Hematopoietic multipotent progenitor cell treated with erythropoietin and hydrocortisone succinate and interleukin-3 and kit ligand, for 15 days (in vitro differentiated cells): Measurements from ENCODE around the gene QRICH1.

Experiments used
- DNase-seq: peaks from one replicate; pipeline ENCODE4 v3.0.0-alpha.2; 2015; ENCODE audit warnings: low spot score

QRICH1 gene

GRCh38 chr3:48997714-48998637 is 95.9 kb downstream of the QRICH1 start:
- DNase-seq = no peak

GRCh38 chr3:48997102-48997635 is 96.7 kb downstream of the QRICH1 start:
- no peak for DNase-seq

DNA sequence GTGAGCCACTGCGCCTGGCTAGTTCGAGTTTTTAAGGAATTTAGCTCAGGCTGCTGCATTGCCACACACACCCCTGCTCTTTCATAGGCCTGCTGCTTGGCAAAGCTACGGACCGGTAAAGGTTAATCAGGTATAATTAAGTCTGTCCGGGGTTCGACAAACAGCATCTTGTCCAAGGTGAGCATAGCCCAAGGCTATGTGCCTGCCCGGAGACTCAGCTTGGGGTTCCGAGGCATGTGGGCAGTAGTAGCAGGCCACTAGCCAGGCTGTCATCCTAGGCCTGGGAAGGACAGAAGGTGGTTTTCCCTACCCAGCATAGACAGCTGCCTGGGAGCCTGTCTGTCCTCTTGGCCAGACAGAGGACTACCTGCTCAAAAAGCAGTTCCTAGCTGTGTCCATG is 97.2 kb downstream of the QRICH1 start:
- no peak for DNase-seq

DNA sequence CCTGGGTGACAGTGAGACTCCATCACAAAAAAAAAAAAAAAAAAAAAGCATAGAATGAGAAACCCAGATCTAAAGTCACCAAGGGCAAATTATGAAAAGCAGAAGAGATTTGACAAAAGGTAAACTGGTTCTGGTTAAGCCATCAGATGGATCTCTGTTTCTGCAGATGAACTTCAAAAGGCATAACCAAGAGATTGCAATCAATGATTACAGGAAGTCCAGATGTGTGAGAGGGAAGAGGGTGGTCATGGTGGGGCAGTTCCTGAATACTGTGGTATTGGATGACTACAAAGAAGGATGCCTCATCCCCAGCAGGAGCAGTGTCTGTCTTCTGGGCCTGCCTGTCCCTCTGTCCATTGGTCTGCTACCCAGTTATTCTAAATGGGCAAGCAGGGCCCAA is 100.0 kb downstream of the QRICH1 start:
- no peak for DNase-seq

DNA sequence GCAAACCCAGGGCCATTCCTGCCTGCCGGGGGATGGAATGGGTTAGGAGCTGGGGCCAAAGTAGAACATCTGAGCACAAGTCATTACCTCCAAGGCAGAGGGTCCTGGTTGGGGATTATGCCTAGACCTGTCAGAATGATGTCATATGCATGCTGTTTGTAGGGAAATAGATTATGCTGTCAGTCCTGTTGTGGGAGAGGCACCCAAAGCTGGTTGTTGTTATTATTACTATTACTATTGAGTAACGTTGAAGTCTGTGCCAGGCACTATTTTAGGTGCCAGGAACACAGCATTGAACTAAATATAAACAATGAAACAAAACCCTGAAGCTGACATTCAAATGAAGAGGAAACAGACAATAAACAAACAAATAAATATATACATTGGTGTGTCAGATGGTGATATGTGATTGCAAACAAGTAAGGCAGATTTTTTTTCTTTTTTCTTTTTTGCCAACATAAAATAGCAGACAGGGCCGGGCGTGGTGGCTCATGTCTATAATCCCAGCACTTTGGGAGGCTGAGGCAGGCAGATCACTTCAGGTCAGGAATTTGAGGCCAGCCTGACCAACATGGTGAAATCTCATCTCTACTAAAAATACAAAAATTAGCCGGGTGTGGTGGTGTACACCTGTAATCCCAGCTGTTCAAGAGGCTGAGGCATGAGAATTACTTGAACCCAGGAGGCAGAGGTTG is 101.9 kb downstream of the QRICH1 start:
- DNase-seq = no peak

GRCh38 chr3:48990636-48991469 is 103.0 kb downstream of the QRICH1 start:
- DNase-seq = peak; percentile 53

DNA sequence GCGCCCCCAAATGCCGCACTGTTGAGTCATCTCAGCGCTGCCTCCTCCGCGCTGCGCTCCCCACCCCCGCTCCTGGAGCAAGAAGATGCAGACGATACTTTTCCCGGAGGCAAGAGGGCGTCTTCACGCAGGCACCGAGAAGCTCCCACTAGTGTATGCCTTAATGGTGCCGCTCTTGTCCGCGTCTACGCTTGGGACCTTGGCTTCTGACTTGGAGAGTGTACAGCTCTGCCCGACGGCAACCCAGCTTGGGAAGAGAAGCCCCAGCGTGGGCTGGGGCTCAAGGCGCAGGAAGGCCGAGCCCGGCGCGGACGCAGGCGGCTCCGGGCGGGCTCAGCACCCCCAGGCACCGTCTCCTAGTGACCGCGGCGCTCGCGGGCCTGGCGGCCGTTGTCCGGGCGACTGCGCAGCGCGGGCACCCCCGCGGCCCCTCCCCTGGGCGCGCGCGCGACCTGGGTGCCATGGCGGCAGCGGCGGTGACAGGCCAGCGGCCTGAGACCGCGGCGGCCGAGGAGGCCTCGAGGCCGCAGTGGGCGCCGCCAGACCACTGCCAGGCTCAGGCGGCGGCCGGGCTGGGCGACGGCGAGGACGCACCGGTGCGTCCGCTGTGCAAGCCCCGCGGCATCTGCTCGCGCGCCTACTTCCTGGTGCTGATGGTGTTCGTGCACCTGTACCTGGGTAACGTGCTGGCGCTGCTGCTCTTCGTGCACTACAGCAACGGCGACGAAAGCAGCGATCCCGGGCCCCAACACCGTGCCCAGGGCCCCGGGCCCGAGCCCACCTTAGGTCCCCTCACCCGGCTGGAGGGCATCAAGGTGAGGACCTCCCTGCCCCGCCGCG is 103.9 kb downstream of the QRICH1 start, which contains the start of gene P4HTM:
TSS of gene P4HTM (plus strand) at position 446 of the 840 bp plus-strand sequence. CDS start at position 462, 16 bp downstream.
- peak; percentile 89 for DNase-seq

GRCh38 chr3:48989126-48989795 is 104.6 kb downstream of the QRICH1 start:
- no peak for DNase-seq

GRCh38 chr3:48985831-48986376 is 108.0 kb downstream of the QRICH1 start:
- no peak for DNase-seq

- no peak for DNase-seq
These were observed 109.2 kb downstream of the QRICH1 start for GRCh38 chr3:48984663-48985062.

GRCh38 chr3:48983096-48983495 is 110.8 kb downstream of the QRICH1 start:
- DNase-seq = no peak

GRCh38 chr3:48982686-48983085 is 111.2 kb downstream of the QRICH1 start:
- no peak for DNase-seq

DNA sequence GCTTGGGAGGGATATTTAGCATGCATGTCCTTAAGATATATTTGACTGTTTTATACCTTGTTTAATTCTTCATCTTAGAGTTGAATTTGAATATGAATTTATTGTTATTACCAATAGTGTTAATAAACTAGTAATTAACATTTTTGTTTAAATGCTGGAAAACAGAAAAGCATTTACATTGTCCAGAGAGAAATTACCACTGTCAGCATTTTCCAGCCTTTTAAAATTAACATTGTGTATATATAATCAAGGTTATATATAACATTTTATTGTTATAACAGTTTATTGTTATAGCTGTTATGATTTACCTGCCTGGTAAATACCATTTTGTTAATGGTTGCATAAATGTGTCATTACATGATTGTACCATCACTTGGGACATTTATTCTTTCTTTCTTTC is 111.9 kb downstream of the QRICH1 start:
- no peak for DNase-seq

DNA sequence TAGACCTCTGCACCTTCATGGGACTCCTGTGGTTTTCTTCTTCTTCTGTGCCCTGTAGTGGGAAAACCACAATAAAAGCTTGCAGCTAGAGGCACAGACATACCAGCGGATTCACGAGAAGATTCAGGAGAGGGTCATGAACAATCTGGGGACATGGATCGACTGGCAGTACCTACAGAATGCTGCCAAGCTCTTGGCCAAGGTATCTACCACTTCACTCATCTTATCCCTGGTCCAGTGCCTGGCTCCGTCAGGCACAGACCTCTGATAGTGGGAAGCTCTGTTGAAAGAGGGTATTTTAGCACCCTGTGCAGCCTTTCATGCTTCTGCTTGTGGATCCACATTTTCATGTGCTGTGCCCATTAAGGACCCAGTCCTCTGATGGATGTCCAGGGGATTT is 113.6 kb downstream of the QRICH1 start:
- DNase-seq = no peak
